Keratinocyte (primary cell): ENCODE results near the gene TBK1. TPM values are rescaled to one million over a fixed set of nuclear protein-coding genes. Genes with fewer than 3 reads are reported as not detected.

Experiments used
- DNase-seq: peaks from one replicate; pipeline ENCODE4 v3.0.0-alpha.2; 2011; ENCODE audit warnings: low read depth, missing footprints, low spot score
- FAIRE-seq: peaks from 2 replicates; lab custom pipeline; 2011; peaks lifted over from hg19 to GRCh38; lab: Jason Lieb, UNC
- H2AFZ ChIP-seq: 2 replicates; pipeline ENCODE4 v1.6.0; 2012; ENCODE audit warnings: low read length, control low read depth, inconsistent platforms; ENCODE audit not compliant: control insufficient read depth
- H3K27ac ChIP-seq: 2 replicates; pipeline ENCODE4 v1.5.1; 2011; ENCODE audit warnings: low read length; ENCODE audit not compliant: control insufficient read depth, insufficient read depth
- H3K27me3 ChIP-seq: 3 replicates; pipeline ENCODE4 v1.6.0; 2011; ENCODE audit warnings: low read length; ENCODE audit not compliant: control insufficient read depth, insufficient read depth; ENCODE audit errors: extremely low read depth
- H3K36me3 ChIP-seq, 2 experiments: 2 replicates in 1 of 2; 3 replicates in 1 of 2; pipeline ENCODE4 v1.5.1; 2011; ENCODE audit warnings: low read length in 2 of 2, mild to moderate bottlenecking in 1 of 2; ENCODE audit not compliant: control insufficient read depth in 2 of 2, insufficient read depth in 2 of 2; ENCODE audit errors: extremely low read depth in 1 of 2
- H3K4me1 ChIP-seq: 3 replicates; pipeline ENCODE4 v1.5.1; 2011; ENCODE audit warnings: low read length; ENCODE audit not compliant: control insufficient read depth, insufficient read depth; ENCODE audit errors: extremely low read depth
- H3K4me2 ChIP-seq: 3 replicates; pipeline ENCODE4 v1.6.0; 2011; ENCODE audit warnings: low read depth, low read length; ENCODE audit not compliant: control insufficient read depth, insufficient read depth; ENCODE audit errors: extremely low read depth
- H3K4me3 ChIP-seq, 3 experiments: fragments of 200-600 bp in 1 of 3; sonication (generic) in 1 of 3; 2 replicates in 2 of 3; 3 replicates in 1 of 3; pipeline ENCODE4 v1.5.1; 2011 to 2016; ENCODE audit warnings: low read length in 3 of 3, mild to moderate bottlenecking in 3 of 3, control low read depth in 2 of 3, inconsistent platforms in 1 of 3, low read depth in 1 of 3, mixed read lengths in 1 of 3, mixed run types in 1 of 3, moderate library complexity in 1 of 3; ENCODE audit not compliant: control insufficient read depth in 2 of 3, insufficient read depth in 2 of 3; ENCODE audit errors: extremely low read depth in 1 of 3
- H3K79me2 ChIP-seq: 2 replicates; pipeline ENCODE4 v1.6.0; 2012; ENCODE audit warnings: low read length; ENCODE audit not compliant: control insufficient read depth, insufficient read depth
- H3K9ac ChIP-seq: 3 replicates; pipeline ENCODE4 v1.6.0; 2011; ENCODE audit warnings: low read length; ENCODE audit not compliant: control insufficient read depth, insufficient read depth; ENCODE audit errors: extremely low read depth
- H3K9me1 ChIP-seq: 3 replicates; pipeline ENCODE4 v1.6.0; 2011; ENCODE audit warnings: low read length; ENCODE audit not compliant: control insufficient read depth, insufficient read depth; ENCODE audit errors: extremely low read depth
- H3K9me3 ChIP-seq: 2 replicates; pipeline ENCODE4 v1.5.1; 2012; ENCODE audit warnings: low read depth, low read length; ENCODE audit not compliant: control insufficient read depth
- H4K20me1 ChIP-seq: 3 replicates; pipeline ENCODE4 v1.6.0; 2011; ENCODE audit warnings: low read length; ENCODE audit not compliant: control insufficient read depth, insufficient read depth; ENCODE audit errors: extremely low read depth
- EZH2 ChIP-seq: IDR thresholded peaks from one replicate; pipeline ENCODE4 v1.6.1; 2012; ENCODE audit warnings: inconsistent platforms, mild to moderate bottlenecking, low read length, moderate library complexity
- dilution Hi-C: fragments of 300-500 bp; cut with MboI; formaldehyde crosslinking; loops from one replicate; pipeline ENCODE4 v1.7.0; 2020; ENCODE audit warnings: low sequenced_read_pairs; ENCODE audit not compliant: extremely low pct_ligation_motif_present
- polyA plus RNA-seq, 5 experiments: library from polyadenylated mRNA; depleted of rRNA in 3 of 5; stranded (reverse) in 3 of 5; stranded (forward) in 1 of 5; unstranded in 1 of 5; fragments of >200 nt; gene quantifications; 1 replicate in 1 of 5; 2 replicates in 3 of 5; 3 replicates in 1 of 5; pipeline versions ENCODE4 v1.2.1 to v1.2.3, GENCODE V29; 2011 to 2012; ENCODE audit warnings: missing spikeins in 2 of 5, low read depth in 1 of 5, low replicate concordance in 1 of 5
- TF ChIP-seq, protein P1 (sequence below), 3 experiments: IDR thresholded peaks in 1 of 3; conservative IDR thresholded peaks in 1 of 3; optimal IDR thresholded peaks in 1 of 3; 2 replicates in 2 of 3; 3 replicates in 1 of 3; pipeline versions ENCODE3 to v1.5.1; 2011; ENCODE audit warnings: low read length in 3 of 3, mild to moderate bottlenecking in 3 of 3, moderate library complexity in 2 of 3, control low read depth in 1 of 3, inconsistent platforms in 1 of 3; ENCODE audit not compliant: insufficient read depth in 2 of 3; ENCODE audit errors: extremely low read depth in 1 of 3

The TBK1 gene
- polyA plus RNA-seq, 1 donor (not counting 4 experiments of a cell fraction or from before 2014, with no cell fraction given) = 19.1 TPM

DNA sequence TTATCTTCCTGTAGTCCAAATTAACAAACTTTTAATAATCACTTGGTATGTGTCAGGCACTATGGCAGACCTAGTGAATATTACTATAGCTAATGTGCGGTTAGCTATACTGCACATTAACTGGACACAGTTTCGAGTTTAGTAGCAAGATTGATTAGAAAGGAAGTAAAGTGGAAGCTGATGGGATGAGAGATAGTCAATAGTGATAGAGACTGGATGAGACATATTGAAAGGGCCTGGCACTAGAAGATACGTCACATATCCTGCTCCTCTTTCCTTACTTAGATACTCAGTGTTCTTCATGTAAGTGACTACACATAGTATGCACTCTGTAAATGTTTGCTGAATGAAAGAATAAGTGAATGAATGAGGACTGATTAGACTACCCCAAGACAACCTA, 5.5 kb downstream of the TBK1 start:
- Histone ChIP-seq H3K4me3 (no peak overlapping the region), H4K20me1 (no peaks in the 10 kb centered on the region), H2AFZ (no peak overlapping the region), H3K4me2 (no peak overlapping the region), H3K4me1 (peaks cover 28% of the 10 kb centered on the region), H3K36me3 (peaks cover 0 to 10% of the 10 kb centered on the region in 2 experiments), H3K9me3 (no peaks in the 10 kb centered on the region), H3K27ac (no peak overlapping the region), H3K9ac (no peak overlapping the region), H3K27me3 (no peaks in the 10 kb centered on the region), H3K9me1 (peaks cover 2% of the 10 kb centered on the region), H3K79me2 (peaks cover 71% of the 10 kb centered on the region)
- no peak for DNase-seq
- dilution Hi-C loops = no loop called here
- no peak for FAIRE-seq
- no peak for TF ChIP-seq EZH2
- TF ChIP-seq, protein P1, sequence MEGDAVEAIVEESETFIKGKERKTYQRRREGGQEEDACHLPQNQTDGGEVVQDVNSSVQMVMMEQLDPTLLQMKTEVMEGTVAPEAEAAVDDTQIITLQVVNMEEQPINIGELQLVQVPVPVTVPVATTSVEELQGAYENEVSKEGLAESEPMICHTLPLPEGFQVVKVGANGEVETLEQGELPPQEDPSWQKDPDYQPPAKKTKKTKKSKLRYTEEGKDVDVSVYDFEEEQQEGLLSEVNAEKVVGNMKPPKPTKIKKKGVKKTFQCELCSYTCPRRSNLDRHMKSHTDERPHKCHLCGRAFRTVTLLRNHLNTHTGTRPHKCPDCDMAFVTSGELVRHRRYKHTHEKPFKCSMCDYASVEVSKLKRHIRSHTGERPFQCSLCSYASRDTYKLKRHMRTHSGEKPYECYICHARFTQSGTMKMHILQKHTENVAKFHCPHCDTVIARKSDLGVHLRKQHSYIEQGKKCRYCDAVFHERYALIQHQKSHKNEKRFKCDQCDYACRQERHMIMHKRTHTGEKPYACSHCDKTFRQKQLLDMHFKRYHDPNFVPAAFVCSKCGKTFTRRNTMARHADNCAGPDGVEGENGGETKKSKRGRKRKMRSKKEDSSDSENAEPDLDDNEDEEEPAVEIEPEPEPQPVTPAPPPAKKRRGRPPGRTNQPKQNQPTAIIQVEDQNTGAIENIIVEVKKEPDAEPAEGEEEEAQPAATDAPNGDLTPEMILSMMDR (optimal IDR thresholded peaks at IDR 0.05 in 1 of 3, IDR thresholded peaks at IDR 0.05 in 1 of 3, conservative IDR thresholded peaks at IDR 0.05 in 1 of 3; ENCODE audit: extremely low read depth in 1 of 3, insufficient read depth in 2 of 3, low read length in 3 of 3) = no peak

DNA sequence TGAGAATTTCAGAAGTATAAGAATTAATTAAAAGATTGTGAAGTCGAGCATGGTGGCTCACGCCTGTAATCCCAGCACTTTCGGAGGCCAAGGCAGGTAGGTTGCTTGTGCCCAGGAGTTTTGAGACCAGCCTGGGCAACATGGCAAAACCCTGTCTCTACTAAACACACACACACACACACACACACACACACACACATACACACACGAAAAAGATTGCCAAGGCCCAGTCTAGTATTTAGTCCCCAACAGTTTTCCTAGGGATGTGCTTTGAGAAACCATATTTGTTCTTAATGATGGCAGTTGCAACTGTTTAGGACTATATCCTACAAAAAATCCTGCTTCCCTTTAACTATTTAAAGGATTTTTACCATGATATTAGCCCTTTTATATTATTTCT, 6.0 kb downstream of the TBK1 start:
- DNase-seq = no peak
- Histone ChIP-seq H3K9me3 (no peaks in the 10 kb centered on the region), H4K20me1 (no peaks in the 10 kb centered on the region), H3K9ac (no peak overlapping the region), H2AFZ (no peak overlapping the region), H3K36me3 (peaks cover 0 to 10% of the 10 kb centered on the region in 2 experiments), H3K4me1 (peaks cover 28% of the 10 kb centered on the region), H3K27ac (no peak overlapping the region), H3K27me3 (no peaks in the 10 kb centered on the region), H3K9me1 (peaks cover 2% of the 10 kb centered on the region), H3K4me3 (no peak overlapping the region), H3K4me2 (no peak overlapping the region), H3K79me2 (peaks cover 70% of the 10 kb centered on the region)
- FAIRE-seq = no peak
- TF ChIP-seq, protein P1 (optimal IDR thresholded peaks at IDR 0.05 in 1 of 3, IDR thresholded peaks at IDR 0.05 in 1 of 3, conservative IDR thresholded peaks at IDR 0.05 in 1 of 3; ENCODE audit: extremely low read depth in 1 of 3, insufficient read depth in 2 of 3, low read length in 3 of 3) = no peak
- no peak for TF ChIP-seq EZH2
- dilution Hi-C loops = no loop called here
